BJ (cell line): ENCODE data around the gene RASGRP4. TPM values are rescaled to one million over a fixed set of nuclear protein-coding genes. Genes with fewer than 3 reads are reported as not detected.

ENCODE experiments used
- CTCF ChIA-PET: fragments of 350-600 bp; formaldehyde crosslinking; extraction: SDS; loops from one replicate; lab custom pipeline; 2021; ENCODE audit warnings: antibody characterized with exemption, inconsistent platforms; lab: Yijun Ruan, JAX
- POLR2A ChIA-PET: fragments of 300-600 bp; sonication (Branson Sonifier 250); formaldehyde crosslinking; extraction: SDS; loops from one replicate; lab custom pipeline; 2021; ENCODE audit warnings: antibody characterized with exemption; lab: Charles Lee
- DNase-seq: peaks from one replicate; pipeline ENCODE4 v3.0.0-alpha.2; 2011; ENCODE audit warnings: low read depth
- H3K27me3 ChIP-seq: 2 replicates; pipeline ENCODE4 v1.6.0; 2011; ENCODE audit warnings: low read length; ENCODE audit not compliant: control insufficient read depth, insufficient read depth
- H3K36me3 ChIP-seq: 2 replicates; pipeline ENCODE4 v1.5.1; 2011; ENCODE audit warnings: low read length; ENCODE audit not compliant: control insufficient read depth, insufficient read depth
- H3K4me3 ChIP-seq: 2 replicates; pipeline ENCODE4 v1.5.1; 2011; ENCODE audit warnings: low read depth, mild to moderate bottlenecking, control low read depth, low read length
- polyA plus RNA-seq: library from polyadenylated mRNA; depleted of rRNA; stranded (reverse); fragments of >200 nt; gene quantifications from 2 replicates; pipeline ENCODE4 v1.2.3, GENCODE V29; 2011; rRNA removed
- TF ChIP-seq, protein P1 (sequence below): IDR thresholded peaks from 2 replicates; pipeline ENCODE4 v1.5.1; 2011; ENCODE audit warnings: low read depth, mild to moderate bottlenecking, control low read depth, inconsistent platforms, low read length, moderate library complexity; ENCODE audit not compliant: insufficient read depth

The RASGRP4 gene
- polyA plus RNA-seq, 1 experiment: not detected

DNA sequence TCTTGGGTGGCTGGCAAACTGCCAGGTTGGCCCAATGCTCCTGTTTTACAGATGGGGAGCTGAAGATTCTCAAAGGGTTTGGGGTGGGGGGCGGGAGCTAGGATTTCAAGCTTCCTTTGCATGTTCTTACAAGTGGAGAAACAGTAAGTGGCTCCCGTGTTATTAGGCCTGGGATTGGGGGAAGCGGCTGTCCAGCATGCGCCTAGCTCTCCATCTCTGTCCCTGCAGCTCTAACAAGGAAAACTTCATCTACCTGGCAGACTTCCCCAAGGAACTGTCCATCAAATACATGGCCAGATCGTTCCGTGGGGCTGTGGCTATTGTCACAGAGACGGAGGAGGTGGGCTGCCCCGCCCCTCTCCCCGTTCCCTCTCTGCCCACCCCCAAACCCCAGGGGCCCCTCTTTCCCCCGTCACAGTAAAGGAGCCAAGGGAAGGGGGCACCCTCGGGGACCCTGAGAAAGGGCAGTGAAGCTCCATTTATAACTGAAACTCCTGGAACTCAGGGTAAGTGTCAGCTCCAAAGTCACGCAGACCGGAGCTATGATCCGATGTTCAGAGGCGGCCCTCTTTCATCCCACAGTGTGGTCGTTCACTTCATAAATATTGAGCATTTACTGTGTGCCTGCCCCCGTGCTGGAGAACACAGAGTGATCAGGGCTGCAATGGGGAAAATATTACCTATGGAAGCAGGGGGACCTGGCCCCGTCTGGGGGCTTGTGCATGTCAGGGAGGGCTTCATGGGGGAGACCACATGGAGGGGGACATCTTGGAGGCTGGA, 66.6 kb downstream of the RASGRP4 start:
- Histone ChIP-seq H3K36me3 (no peaks in the 10 kb centered on the region), H3K4me3 (no peak overlapping the region), H3K27me3 (peaks cover 15% of the 10 kb centered on the region)
- POLR2A ChIA-PET: no interaction called here
- TF ChIP-seq, protein P1, sequence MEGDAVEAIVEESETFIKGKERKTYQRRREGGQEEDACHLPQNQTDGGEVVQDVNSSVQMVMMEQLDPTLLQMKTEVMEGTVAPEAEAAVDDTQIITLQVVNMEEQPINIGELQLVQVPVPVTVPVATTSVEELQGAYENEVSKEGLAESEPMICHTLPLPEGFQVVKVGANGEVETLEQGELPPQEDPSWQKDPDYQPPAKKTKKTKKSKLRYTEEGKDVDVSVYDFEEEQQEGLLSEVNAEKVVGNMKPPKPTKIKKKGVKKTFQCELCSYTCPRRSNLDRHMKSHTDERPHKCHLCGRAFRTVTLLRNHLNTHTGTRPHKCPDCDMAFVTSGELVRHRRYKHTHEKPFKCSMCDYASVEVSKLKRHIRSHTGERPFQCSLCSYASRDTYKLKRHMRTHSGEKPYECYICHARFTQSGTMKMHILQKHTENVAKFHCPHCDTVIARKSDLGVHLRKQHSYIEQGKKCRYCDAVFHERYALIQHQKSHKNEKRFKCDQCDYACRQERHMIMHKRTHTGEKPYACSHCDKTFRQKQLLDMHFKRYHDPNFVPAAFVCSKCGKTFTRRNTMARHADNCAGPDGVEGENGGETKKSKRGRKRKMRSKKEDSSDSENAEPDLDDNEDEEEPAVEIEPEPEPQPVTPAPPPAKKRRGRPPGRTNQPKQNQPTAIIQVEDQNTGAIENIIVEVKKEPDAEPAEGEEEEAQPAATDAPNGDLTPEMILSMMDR: no peak
- DNase-seq: no peak
- CTCF ChIA-PET: interaction anchor here (1.4 kb wide), 1 partner anchor 24 kb away, joined by 3 read pairs; no protein-coding TSS in a partner anchor

Other genes with a start within 250 kb of the RASGRP4 start
- gene DPF1, start 202.0 kb downstream of the RASGRP4 start, polyA plus RNA-seq: 1.3 and 2.2 TPM in 2 replicates
- 15.6 and 18.3 TPM in 2 replicates for gene PPP1R14A, start 169.8 kb downstream of the RASGRP4 start, polyA plus RNA-seq
- 33.2 and 45.5 TPM in 2 replicates for gene SPINT2, start 161.6 kb downstream of the RASGRP4 start, polyA plus RNA-seq
- gene C19orf33, start 122.0 kb downstream of the RASGRP4 start, polyA plus RNA-seq: 0.28 and 0.88 TPM in 2 replicates
- gene YIF1B, start 110.3 kb downstream of the RASGRP4 start, polyA plus RNA-seq: 126 and 211 TPM in 2 replicates
- 15.6 and 16.5 TPM in 2 replicates for gene KCNK6, start 106.4 kb downstream of the RASGRP4 start, polyA plus RNA-seq
- 0.22 and 0.26 TPM in 2 replicates for gene CATSPERG, start 90.4 kb downstream of the RASGRP4 start, polyA plus RNA-seq
- 583 and 662 TPM in 2 replicates for gene PSMD8, start 51.6 kb downstream of the RASGRP4 start, polyA plus RNA-seq
- gene GGN, start 38.2 kb downstream of the RASGRP4 start, polyA plus RNA-seq: 0.44 and 0.64 TPM in 2 replicates
- gene SPRED3, start 37.5 kb downstream of the RASGRP4 start, polyA plus RNA-seq: 4.2 and 5.9 TPM in 2 replicates
- gene FAM98C, start 23.1 kb downstream of the RASGRP4 start, polyA plus RNA-seq: 9.9 and 12.2 TPM in 2 replicates
- under 0.01 and 0.04 TPM in 2 replicates for gene RYR1, start 7.5 kb upstream of the RASGRP4 start, polyA plus RNA-seq
- gene MAP4K1, start 191.7 kb upstream of the RASGRP4 start, polyA plus RNA-seq: 0.18 and 0.25 TPM in 2 replicates
- gene EIF3K, start 193.0 kb upstream of the RASGRP4 start, polyA plus RNA-seq: 230 and 357 TPM in 2 replicates
- 592 and 970 TPM in 2 replicates for gene ACTN4, start 221.4 kb upstream of the RASGRP4 start, polyA plus RNA-seq